ENCODE data around the gene LAPTM5.

DNA sequence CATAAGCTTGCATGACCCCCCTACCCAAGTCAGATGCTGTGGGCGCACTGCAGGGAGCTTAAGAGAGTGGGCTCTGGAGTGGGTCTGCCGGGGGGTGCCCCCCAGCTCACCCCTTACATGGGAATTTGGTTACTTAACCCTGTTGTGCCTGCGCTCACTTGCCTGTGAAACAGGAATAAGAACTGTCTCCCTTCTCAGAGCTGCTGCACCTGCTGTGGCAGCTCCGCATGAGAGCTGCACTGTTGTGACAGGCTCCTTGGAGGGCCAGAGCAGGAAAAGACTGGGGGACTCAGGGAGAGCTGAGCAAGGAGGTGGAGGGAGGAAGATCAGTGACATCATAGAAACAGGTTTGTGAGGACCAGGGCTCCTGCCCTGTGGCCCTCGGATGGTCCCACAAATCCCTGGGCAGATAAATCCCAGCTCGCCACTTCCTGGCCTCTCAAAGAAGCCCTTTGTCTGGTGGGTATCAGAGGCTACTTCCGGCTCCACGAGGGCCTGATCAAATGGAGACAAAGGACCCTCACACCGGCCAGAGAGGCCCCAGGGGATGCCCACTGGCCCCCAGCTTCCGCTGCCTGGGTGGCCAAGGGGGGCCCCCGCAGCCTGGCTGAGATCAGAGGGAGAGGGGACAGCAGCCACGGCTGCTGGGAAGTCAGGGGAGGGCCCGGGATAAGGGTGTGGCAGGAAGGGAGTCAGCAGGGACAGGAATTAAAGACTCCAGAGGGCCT, 28.9 kb upstream of the LAPTM5 start:
- TF ChIP-seq CTCF (IDR thresholded peaks at IDR 0.05; ENCODE audit: extremely low read depth in 1 of 2, insufficient read depth in 1 of 2, low read depth in 1 of 2, low read length in 2 of 2) (no peak), POLR2A (IDR thresholded peaks at IDR 0.05; ENCODE audit: low read depth, low read length) (no peak), EZH2 (IDR thresholded peaks at IDR 0.05; ENCODE audit: borderline replicate concordance, low read depth, low read length, severe bottlenecking) (no peak), POLR2AphosphoS5 (IDR thresholded peaks at IDR 0.05; ENCODE audit: insufficient read depth, low read depth, low read length) (no peak), JUN (IDR thresholded peaks at IDR 0.05; ENCODE audit: borderline replicate concordance, insufficient read depth, insufficient read length, low read depth) (no peak), MYC (IDR thresholded peaks at IDR 0.05; ENCODE audit: low read depth, low read length) (no peak)
- TF ChIP-seq, protein P1, sequence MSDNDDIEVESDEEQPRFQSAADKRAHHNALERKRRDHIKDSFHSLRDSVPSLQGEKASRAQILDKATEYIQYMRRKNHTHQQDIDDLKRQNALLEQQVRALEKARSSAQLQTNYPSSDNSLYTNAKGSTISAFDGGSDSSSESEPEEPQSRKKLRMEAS (IDR thresholded peaks at IDR 0.05; ENCODE audit: insufficient read depth, insufficient read length): no peak
